Right lobe of liver (tissue), 6 donors: ENCODE data around the gene FOSB. TPM values are rescaled to one million over a fixed set of nuclear protein-coding genes. Genes with fewer than 3 reads are reported as not detected.

ENCODE experiments used
- ATAC-seq, 4 donors: fragments of 200-7000 bp; cut with Tn5 transposase; one replicate each; pipeline ENCODE4 v1.9.1; 2020; ENCODE audit warnings: mild to moderate bottlenecking in 4 of 4, moderate library complexity in 4 of 4
- DNase-seq, 3 donors: peaks; one replicate each; pipeline ENCODE4 v3.0.0-alpha.2; 2020
- H3K27ac ChIP-seq, 3 donors: fragments of 200-600 bp; one replicate each; pipeline ENCODE4 v1.8.0; 2022
- H3K27me3 ChIP-seq, 2 donors: fragments of 200-600 bp; one replicate each; pipeline ENCODE4 v1.8.0; 2022
- H3K36me3 ChIP-seq, 4 donors: fragments of 200-600 bp; sonication (generic) in 1 of 4; one replicate each; pipeline versions ENCODE4 v1.5.1 to v1.8.0; 2017 to 2022; ENCODE audit warnings: control low read depth in 1 of 4
- H3K4me1 ChIP-seq, 4 donors: fragments of 200-600 bp; sonication (generic) in 1 of 4; one replicate each; pipeline versions ENCODE4 v1.5.1 to v1.8.0; 2017 to 2022; ENCODE audit warnings: control low read depth in 1 of 4
- H3K4me3 ChIP-seq, 3 donors: fragments of 200-600 bp; one replicate each; pipeline ENCODE4 v1.8.0; 2022
- H3K9me3 ChIP-seq, 4 donors: fragments of 200-600 bp; sonication (generic) in 1 of 4; one replicate each; pipeline versions ENCODE4 v1.5.1 to v1.8.0; 2017 to 2022; ENCODE audit warnings: control low read depth in 1 of 4
- CTCF ChIP-seq, 4 donors: fragments of 200-600 bp in 3 of 4; fragments of 450-650 bp in 1 of 4; IDR thresholded peaks; one replicate each; pipeline versions ENCODE4 v1.5.1 to v1.8.0; 2016 to 2022; ENCODE audit warnings: antibody characterized with exemption in 4 of 4, mild to moderate bottlenecking in 2 of 4
- POLR2A ChIP-seq: fragments of 450-650 bp; IDR thresholded peaks from one replicate; pipeline ENCODE4 v1.6.1; 2017; ENCODE audit warnings: antibody characterized with exemption, mild to moderate bottlenecking
- WGBS: methylation state at CpG from one replicate; pipeline ENCODE4 v1.1.6; 2018; ENCODE audit warnings: low coverage, low lambda C conversion rate; ENCODE audit not compliant: insufficient coverage; ENCODE audit errors: missing lambda C conversion rate; 5-methylcytosine and 5-hydroxymethylcytosine counted together
- intact Hi-C, 2 donors: fragments of 100-400 bp; cut with DNase I; formaldehyde crosslinking; loops; one replicate each; pipeline versions ENCODE4 v1.11.2 to v1.14.1; 2022
- total RNA-seq, 6 experiments: library from RNA; depleted of rRNA in 2 of 6; stranded (reverse); fragments of >200 nt in 2 of 6; fragmentation: NEBNext Ultra II Directional in 3 of 6; extraction: Animal tissue kit (Norgen Biotek cat#: 25700) in 3 of 6; gene quantifications; one replicate each; pipeline versions ENCODE4 v1.1.0 to v1.2.4, GENCODE V29; 2016 to 2023
- donor health status: DM: no; HTN: yes; CAD: no.
- donor health status: DM: no; HTN: no; CAD: no.
- donor health status: DM: no; HTN: no; CAD: no.
- donor health status: DM: no; HTN: yes; CAD: no.
- donor health status: DM: no; HTN: yes; CAD: no.

The FOSB gene
- total RNA-seq, 6 experiments from 2014 or later: 0.19 to 1.2 (median 0.44) TPM

- intact Hi-C loops: no loop called here
- H3K4me1 ChIP-seq: peaks cover 0 to 24% (median 0%) of the 10 kb centered on the region in 4 donors
- H3K4me3 ChIP-seq: no peak overlapping the region
- no peaks in the 10 kb centered on the region for H3K9me3 ChIP-seq
- DNase-seq: no peak
- ATAC-seq: no peak
- TF ChIP-seq POLR2A (no peak), CTCF (IDR thresholded peaks at IDR 0.05) (no peak)
- no peaks in the 10 kb centered on the region for H3K27me3 ChIP-seq
- no peaks in the 10 kb centered on the region for H3K36me3 ChIP-seq
- no peak overlapping the region for H3K27ac ChIP-seq
- 57% methylated on average over 5 of the region's 5 CpGs for WGBS
These were observed 27.4 kb downstream of the FOSB start for GRCh38 chr19:45495178-45495577.

- H3K36me3 ChIP-seq: no peaks in the 10 kb centered on the region
- peaks cover 0 to 24% (median 0%) of the 10 kb centered on the region in 4 donors for H3K4me1 ChIP-seq
- DNase-seq: peak in 1 of 3 donors; percentile 64
These were observed 28.7 kb downstream of the FOSB start for GRCh38 chr19:45496349-45496953.

GRCh38 chr19:45497791-45498190 is 30.0 kb downstream of the FOSB start:
- intact Hi-C loops: no loop called here
- TF ChIP-seq POLR2A: no peak
- no peak for TF ChIP-seq CTCF (IDR thresholded peaks at IDR 0.05)
- DNase-seq: no peak
- no peaks in the 10 kb centered on the region for H3K36me3 ChIP-seq
- H3K27ac ChIP-seq: no peak overlapping the region
- no peaks in the 10 kb centered on the region for H3K9me3 ChIP-seq
- peaks cover 0 to 22% (median 0%) of the 10 kb centered on the region in 4 donors for H3K4me1 ChIP-seq
- no peak for ATAC-seq
- no peak overlapping the region for H3K4me3 ChIP-seq
- 36% methylated on average over 13 of the region's 16 CpGs for WGBS
- H3K27me3 ChIP-seq: no peaks in the 10 kb centered on the region

More at GRCh38 chr19:45496349-45496953, 28.7 kb downstream of the FOSB start:
- H3K4me3 ChIP-seq: peak overlapping the region; percentile 47 to 65 (median 56)
- ATAC-seq: peak; percentile 8 to 30 (median 13)
- WGBS: 1% methylated on average over 14 of the region's 54 CpGs
- no peak for TF ChIP-seq CTCF (IDR thresholded peaks at IDR 0.05)
- no peak for TF ChIP-seq POLR2A
- H3K9me3 ChIP-seq: no peaks in the 10 kb centered on the region
- intact Hi-C loops: no loop called here
- H3K27me3 ChIP-seq: no peaks in the 10 kb centered on the region
- no peak overlapping the region for H3K27ac ChIP-seq

GRCh38 chr19:45498411-45499195 is 30.8 kb downstream of the FOSB start, which contains the start of gene PPM1N:
TSS of gene PPM1N (plus strand) at chr19:45498443. CDS start at chr19:45498473, 30 bp downstream.
- peak in 1 of 3 donors; percentile 45 for DNase-seq
- no peaks in the 10 kb centered on the region for H3K9me3 ChIP-seq
- TF ChIP-seq CTCF (IDR thresholded peaks at IDR 0.05) (no peak), POLR2A (no peak)
- H3K27ac ChIP-seq: no peak within 1 kb of the TSS
- intact Hi-C loops: no loop called here
- H3K4me1 ChIP-seq: peaks cover 0 to 21% (median 0%) of the 10 kb centered on the region in 4 donors
- peak in 1 of 4 donors; percentile 4 for ATAC-seq
- H3K36me3 ChIP-seq: no peaks in the 10 kb centered on the region
- WGBS: 4% methylated on average over 17 of the region's 89 CpGs
- peak within 1 kb of the TSS in 1 of 3 donors; percentile 65 for H3K4me3 ChIP-seq
- no peaks in the 10 kb centered on the region for H3K27me3 ChIP-seq
